ENCODE data around the gene STRN3.

GRCh38 chr14:30983858-30984257 is 42.3 kb downstream of the STRN3 start:
- no peak for TF ChIP-seq CTCF (IDR thresholded peaks at IDR 0.05)
- TF ChIP-seq POLR2A (IDR thresholded peaks at IDR 0.05) = no peak

Measured in vagina (tissue), 2 donors.